Measurements from ENCODE around the gene JUNB.

The JUNB gene

DNA sequence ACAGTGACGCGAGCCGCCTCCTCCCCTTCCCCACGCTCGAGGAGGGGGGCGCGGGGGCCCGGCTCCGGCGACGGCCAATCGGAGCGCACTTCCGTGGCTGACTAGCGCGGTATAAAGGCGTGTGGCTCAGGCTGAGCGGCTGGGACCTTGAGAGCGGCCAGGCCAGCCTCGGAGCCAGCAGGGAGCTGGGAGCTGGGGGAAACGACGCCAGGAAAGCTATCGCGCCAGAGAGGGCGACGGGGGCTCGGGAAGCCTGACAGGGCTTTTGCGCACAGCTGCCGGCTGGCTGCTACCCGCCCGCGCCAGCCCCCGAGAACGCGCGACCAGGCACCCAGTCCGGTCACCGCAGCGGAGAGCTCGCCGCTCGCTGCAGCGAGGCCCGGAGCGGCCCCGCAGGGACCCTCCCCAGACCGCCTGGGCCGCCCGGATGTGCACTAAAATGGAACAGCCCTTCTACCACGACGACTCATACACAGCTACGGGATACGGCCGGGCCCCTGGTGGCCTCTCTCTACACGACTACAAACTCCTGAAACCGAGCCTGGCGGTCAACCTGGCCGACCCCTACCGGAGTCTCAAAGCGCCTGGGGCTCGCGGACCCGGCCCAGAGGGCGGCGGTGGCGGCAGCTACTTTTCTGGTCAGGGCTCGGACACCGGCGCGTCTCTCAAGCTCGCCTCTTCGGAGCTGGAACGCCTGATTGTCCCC lies at the start of gene JUNB:
Gene JUNB (plus strand): TSS at position 142 of the 706 bp plus-strand sequence. CDS start 286 bp downstream, at position 428.
- H2AFZ ChIP-seq (ENCODE audit: low read length): peak within 1 kb of the TSS; percentile 54
- peaks cover 49% of the 10 kb centered on the region for H3F3A ChIP-seq (ENCODE audit: insufficient read depth, low read length)
- H3K9ac ChIP-seq (ENCODE audit: low read length): peak within 1 kb of the TSS; percentile 94
- TF ChIP-seq EZH2phosphoT487 (IDR thresholded peaks at IDR 0.05; ENCODE audit: low read length) (no peak), EZH2 (optimal IDR thresholded peaks at IDR 0.05; ENCODE audit: low read depth, low read length) (no peak)
- TF ChIP-seq, protein P1, sequence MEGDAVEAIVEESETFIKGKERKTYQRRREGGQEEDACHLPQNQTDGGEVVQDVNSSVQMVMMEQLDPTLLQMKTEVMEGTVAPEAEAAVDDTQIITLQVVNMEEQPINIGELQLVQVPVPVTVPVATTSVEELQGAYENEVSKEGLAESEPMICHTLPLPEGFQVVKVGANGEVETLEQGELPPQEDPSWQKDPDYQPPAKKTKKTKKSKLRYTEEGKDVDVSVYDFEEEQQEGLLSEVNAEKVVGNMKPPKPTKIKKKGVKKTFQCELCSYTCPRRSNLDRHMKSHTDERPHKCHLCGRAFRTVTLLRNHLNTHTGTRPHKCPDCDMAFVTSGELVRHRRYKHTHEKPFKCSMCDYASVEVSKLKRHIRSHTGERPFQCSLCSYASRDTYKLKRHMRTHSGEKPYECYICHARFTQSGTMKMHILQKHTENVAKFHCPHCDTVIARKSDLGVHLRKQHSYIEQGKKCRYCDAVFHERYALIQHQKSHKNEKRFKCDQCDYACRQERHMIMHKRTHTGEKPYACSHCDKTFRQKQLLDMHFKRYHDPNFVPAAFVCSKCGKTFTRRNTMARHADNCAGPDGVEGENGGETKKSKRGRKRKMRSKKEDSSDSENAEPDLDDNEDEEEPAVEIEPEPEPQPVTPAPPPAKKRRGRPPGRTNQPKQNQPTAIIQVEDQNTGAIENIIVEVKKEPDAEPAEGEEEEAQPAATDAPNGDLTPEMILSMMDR (IDR thresholded peaks at IDR 0.05; ENCODE audit: low read length): no peak
- H3K27me3 ChIP-seq (replicated peaks; ENCODE audit: insufficient read depth, low read length): no peaks in the 10 kb centered on the region
- H3K4me2 ChIP-seq (ENCODE audit: low read depth, low read length): peak within 1 kb of the TSS; percentile 99
- no peaks in the 10 kb centered on the region for H3K9me3 ChIP-seq (replicated peaks; ENCODE audit: insufficient read depth, low read length)
- peaks cover 15% of the 10 kb centered on the region for H3K79me2 ChIP-seq (ENCODE audit: low read length)
- no peaks in the 10 kb centered on the region for H3K9me2 ChIP-seq (replicated peaks; ENCODE audit: insufficient read depth, low read length)
- no peaks in the 10 kb centered on the region for H3K36me3 ChIP-seq (replicated peaks; ENCODE audit: insufficient read depth, low read length)
- peak within 1 kb of the TSS; percentile 93 for H3K4me3 ChIP-seq (ENCODE audit: low read length)
- no peaks in the 10 kb centered on the region for H4K20me1 ChIP-seq (ENCODE audit: insufficient read depth, low read length)
- peaks cover 31% of the 10 kb centered on the region for H3K4me1 ChIP-seq (ENCODE audit: low read length)
- DNase-seq: peak; percentile 93
- peak within 1 kb of the TSS; percentile 97 for H3K27ac ChIP-seq (ENCODE audit: low read length)

- no peaks in the 10 kb centered on the region for H4K20me1 ChIP-seq (ENCODE audit: insufficient read depth, low read length)
- H3K4me1 ChIP-seq (ENCODE audit: low read length): no peaks in the 10 kb centered on the region
- TF ChIP-seq, protein P1 (IDR thresholded peaks at IDR 0.05; ENCODE audit: low read length): no peak
- H3K9me2 ChIP-seq (replicated peaks; ENCODE audit: insufficient read depth, low read length): no peaks in the 10 kb centered on the region
- H3K4me3 ChIP-seq (ENCODE audit: low read length): no peak overlapping the region
- H3K9ac ChIP-seq (ENCODE audit: low read length): no peak overlapping the region
- H3K79me2 ChIP-seq (ENCODE audit: low read length): no peaks in the 10 kb centered on the region
- no peak overlapping the region for H3K27ac ChIP-seq (ENCODE audit: low read length)
- peaks cover 8% of the 10 kb centered on the region for H3K27me3 ChIP-seq (replicated peaks; ENCODE audit: insufficient read depth, low read length)
- no peak overlapping the region for H2AFZ ChIP-seq (ENCODE audit: low read length)
- H3K9me3 ChIP-seq (replicated peaks; ENCODE audit: insufficient read depth, low read length): no peaks in the 10 kb centered on the region
- no peaks in the 10 kb centered on the region for H3K36me3 ChIP-seq (replicated peaks; ENCODE audit: insufficient read depth, low read length)
- H3F3A ChIP-seq (ENCODE audit: insufficient read depth, low read length): no peaks in the 10 kb centered on the region
- H3K4me2 ChIP-seq (ENCODE audit: low read depth, low read length): no peak overlapping the region
- DNase-seq: no peak
Observed at GRCh38 chr19:12745166-12745897, 46.0 kb upstream of the JUNB start.

GRCh38 chr19:12748489-12748888 lies 42.8 kb upstream of the JUNB start:
- DNase-seq: no peak
- Histone ChIP-seq H3K36me3 (replicated peaks; ENCODE audit: insufficient read depth, low read length) (no peaks in the 10 kb centered on the region), H3K4me2 (ENCODE audit: low read depth, low read length) (no peak overlapping the region), H3K27ac (ENCODE audit: low read length) (no peak overlapping the region), H3K9me3 (replicated peaks; ENCODE audit: insufficient read depth, low read length) (no peaks in the 10 kb centered on the region), H3K9me2 (replicated peaks; ENCODE audit: insufficient read depth, low read length) (no peaks in the 10 kb centered on the region), H3K4me3 (ENCODE audit: low read length) (no peak overlapping the region), H3K9ac (ENCODE audit: low read length) (no peak overlapping the region), H2AFZ (ENCODE audit: low read length) (no peak overlapping the region), H3K79me2 (ENCODE audit: low read length) (no peaks in the 10 kb centered on the region), H3K27me3 (replicated peaks; ENCODE audit: insufficient read depth, low read length) (peaks cover 37% of the 10 kb centered on the region), H3F3A (ENCODE audit: insufficient read depth, low read length) (no peaks in the 10 kb centered on the region), H3K4me1 (ENCODE audit: low read length) (no peaks in the 10 kb centered on the region), H4K20me1 (ENCODE audit: insufficient read depth, low read length) (no peaks in the 10 kb centered on the region)
- TF ChIP-seq, protein P1 (IDR thresholded peaks at IDR 0.05; ENCODE audit: low read length): no peak
- no peak for TF ChIP-seq EZH2phosphoT487 (IDR thresholded peaks at IDR 0.05; ENCODE audit: low read length)
- TF ChIP-seq EZH2 (optimal IDR thresholded peaks at IDR 0.05; ENCODE audit: low read depth, low read length): no peak
